DOHH2 (cell line): ENCODE measurements around the gene AP3B1.

Experiments used
- H3F3A ChIP-seq: fragments of 200-600 bp; sonication (generic), shearing (Covaris generic); 2 replicates; pipeline ENCODE4 v1.6.0; 2016; ENCODE audit warnings: antibody characterized with exemption, mild to moderate bottlenecking; ENCODE audit not compliant: control insufficient read depth, insufficient read depth
- H3K27ac ChIP-seq: fragments of 200-600 bp; sonication (generic); 2 replicates; pipeline ENCODE4 v1.5.1; 2014; ENCODE audit warnings: low read depth, mild to moderate bottlenecking, low read length, moderate library complexity
- H3K27me3 ChIP-seq: fragments of 200-600 bp; sonication (generic); 2 replicates; pipeline ENCODE4 v1.6.1; 2014; ENCODE audit warnings: mild to moderate bottlenecking, low read length, mixed read lengths; ENCODE audit not compliant: control insufficient read depth
- H3K36me3 ChIP-seq: fragments of 200-600 bp; sonication (generic); 2 replicates; pipeline ENCODE4 v1.6.1; 2014; ENCODE audit warnings: mild to moderate bottlenecking, low read length, moderate library complexity, mixed read lengths; ENCODE audit not compliant: control insufficient read depth
- H3K4me1 ChIP-seq: fragments of 200-600 bp; sonication (generic); 2 replicates; pipeline ENCODE4 v1.6.1; 2014; ENCODE audit warnings: mild to moderate bottlenecking, low read length, mixed read lengths; ENCODE audit not compliant: control insufficient read depth
- H3K4me2 ChIP-seq: fragments of 200-600 bp; sonication (generic); 2 replicates; pipeline ENCODE4 v1.6.0; 2014; ENCODE audit warnings: mild to moderate bottlenecking, low read length, moderate library complexity
- H3K4me3 ChIP-seq: fragments of 200-600 bp; sonication (generic); 2 replicates; pipeline ENCODE4 v1.5.1; 2014; ENCODE audit warnings: mild to moderate bottlenecking, low read length, mixed read lengths
- H3K79me2 ChIP-seq: fragments of 200-600 bp; sonication (generic); 2 replicates; pipeline ENCODE4 v1.6.1; 2014; ENCODE audit warnings: mild to moderate bottlenecking, low read length, mixed read lengths; ENCODE audit not compliant: control insufficient read depth
- H3K9me2 ChIP-seq: fragments of 200-600 bp; sonication (generic); replicated peaks from 2 replicates; pipeline ENCODE4 v1.6.1; 2014; ENCODE audit warnings: mild to moderate bottlenecking, low read length, mixed read lengths; ENCODE audit not compliant: control insufficient read depth
- H3K9me3 ChIP-seq: fragments of 200-600 bp; sonication (generic); 2 replicates; pipeline ENCODE4 v1.6.1; 2014; ENCODE audit warnings: antibody characterized with exemption, low read length, mixed read lengths; ENCODE audit not compliant: control insufficient read depth, insufficient read depth
- H4K20me1 ChIP-seq: fragments of 200-600 bp; sonication (generic); 2 replicates; pipeline ENCODE4 v1.6.0; 2014; ENCODE audit warnings: low read depth, mild to moderate bottlenecking, antibody characterized with exemption, low read length, moderate library complexity; ENCODE audit not compliant: control insufficient read depth, insufficient read depth
- CTCF ChIP-seq: fragments of 200-600 bp; sonication (generic); IDR thresholded peaks from one replicate; pipeline ENCODE4 v1.5.1; 2014; ENCODE audit warnings: antibody characterized with exemption, mild to moderate bottlenecking, low read depth, low read length; ENCODE audit not compliant: poor library complexity, severe bottlenecking
- EZH2phosphoT487 ChIP-seq: fragments of 200-600 bp; sonication (generic); IDR thresholded peaks from 2 replicates; pipeline ENCODE4 v1.6.1; 2017; ENCODE audit warnings: borderline replicate concordance, mild to moderate bottlenecking, antibody characterized with exemption, low read length, moderate library complexity, mixed read lengths

AP3B1 gene

GRCh38 chr5:78127875-78128274 is 166.6 kb downstream of the AP3B1 start:
- no peak overlapping the region for H3K27ac ChIP-seq
- H3K36me3 ChIP-seq, result peaks cover 3% of the 10 kb centered on the region; the same call in 1 of the 2 replicates
- H3K9me3 ChIP-seq, result no peaks in the 10 kb centered on the region

DNA sequence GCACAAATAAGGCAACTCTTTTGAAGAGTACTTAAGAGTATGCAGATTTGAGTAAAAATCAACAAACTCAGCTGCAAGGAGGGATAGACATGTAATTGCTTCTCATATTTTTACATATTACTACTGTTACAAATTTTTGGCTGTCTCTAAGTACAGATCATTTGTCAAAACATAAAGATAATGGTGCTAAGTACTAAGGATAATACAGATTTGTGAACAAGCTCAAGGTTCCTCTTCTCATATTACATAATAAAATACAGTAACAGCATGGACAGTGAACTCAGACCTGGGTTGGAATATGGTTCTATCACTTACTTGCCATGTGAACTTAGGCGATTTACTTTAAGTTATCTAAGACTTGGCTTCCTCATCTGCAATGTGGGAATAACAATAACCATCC is 168.0 kb downstream of the AP3B1 start:
- Histone ChIP-seq H3K4me2 (no peak overlapping the region), H3K79me2 (no peaks in the 10 kb centered on the region), H3K4me1 (no peaks in the 10 kb centered on the region), H3K27me3 (no peaks in the 10 kb centered on the region), H3K9me2 (no peaks in the 10 kb centered on the region), H3F3A (no peaks in the 10 kb centered on the region), H3K4me3 (no peak overlapping the region), H3K36me3 (0 out of 2 replicates have a peak, but pooled peaks cover 3% of the 10 kb centered on the region), H3K27ac (no peak overlapping the region), H4K20me1 (no peaks in the 10 kb centered on the region), H3K9me3 (no peaks in the 10 kb centered on the region)
- TF ChIP-seq EZH2phosphoT487, result no peak
- no peak for TF ChIP-seq CTCF

More at GRCh38 chr5:78127875-78128274, 166.6 kb downstream of the AP3B1 start:
- Histone ChIP-seq H3K4me3 (no peak overlapping the region), H4K20me1 (no peaks in the 10 kb centered on the region), H3K4me2 (no peak overlapping the region), H3K79me2 (no peaks in the 10 kb centered on the region), H3K4me1 (no peaks in the 10 kb centered on the region), H3K9me2 (no peaks in the 10 kb centered on the region), H3F3A (no peaks in the 10 kb centered on the region), H3K27me3 (no peaks in the 10 kb centered on the region)
- TF ChIP-seq CTCF (peak; percentile 52), EZH2phosphoT487 (no peak)

- Histone ChIP-seq H3K27me3 (no peaks in the 10 kb centered on the region), H3K79me2 (peaks cover 29% of the 10 kb centered on the region), H3K27ac (peak overlapping the region; percentile 88), H3K9me3 (no peaks in the 10 kb centered on the region), H3K4me2 (peak overlapping the region; percentile 82), H3K36me3 (peaks cover 30% of the 10 kb centered on the region), H3K4me1 (peaks cover 61% of the 10 kb centered on the region), H3F3A (peaks cover 17% of the 10 kb centered on the region), H3K4me3 (peak overlapping the region; percentile 66; the same call in 1 of the 2 replicates), H4K20me1 (no peaks in the 10 kb centered on the region), H3K9me2 (no peaks in the 10 kb centered on the region)
- TF ChIP-seq EZH2phosphoT487, result no peak
- no peak for TF ChIP-seq CTCF
These were observed 178.3 kb downstream of the AP3B1 start for GRCh38 chr5:78116167-78116566.
